ENCODE measurements around the gene SAP30BP.

GRCh38 chr17:75691371-75691791 lies 24.2 kb downstream of the SAP30BP start:
- no peak for TF ChIP-seq JUN (IDR thresholded peaks at IDR 0.05)
- TF ChIP-seq CTCF (IDR thresholded peaks at IDR 0.05): no peak
- TF ChIP-seq REST (IDR thresholded peaks at IDR 0.05): no peak

Data from A549 (cell line).